GM19043 (cell line): ENCODE measurements around the gene MCC.

Experiments
- ATAC-seq: cut with Tn5 transposase; IDR thresholded peaks from one replicate; pipeline ENCODE4 v1.9.1; 2021; ENCODE audit warnings: low read depth; ENCODE audit not compliant: unreplicated experiment

MCC gene

DNA sequence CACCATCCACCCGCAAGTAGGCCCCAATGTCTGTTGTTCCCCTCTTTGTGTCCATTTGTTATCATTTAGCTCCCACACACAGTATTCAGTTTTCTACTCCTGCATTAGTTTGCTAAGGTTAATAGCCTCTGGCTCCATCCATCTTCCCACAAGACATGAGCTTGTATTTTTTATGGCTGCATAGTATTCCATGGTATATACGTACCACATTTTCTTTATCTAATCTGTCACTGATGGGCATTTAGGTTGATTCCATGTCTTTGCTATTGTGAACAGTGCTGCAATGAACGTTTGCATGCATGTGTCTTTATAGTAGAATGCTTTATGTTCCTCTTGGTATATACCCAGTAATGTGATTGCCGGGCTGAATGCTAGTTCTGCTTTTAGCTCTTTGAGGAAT, 361.2 kb downstream of the MCC start:
- no peak for ATAC-seq

DNA sequence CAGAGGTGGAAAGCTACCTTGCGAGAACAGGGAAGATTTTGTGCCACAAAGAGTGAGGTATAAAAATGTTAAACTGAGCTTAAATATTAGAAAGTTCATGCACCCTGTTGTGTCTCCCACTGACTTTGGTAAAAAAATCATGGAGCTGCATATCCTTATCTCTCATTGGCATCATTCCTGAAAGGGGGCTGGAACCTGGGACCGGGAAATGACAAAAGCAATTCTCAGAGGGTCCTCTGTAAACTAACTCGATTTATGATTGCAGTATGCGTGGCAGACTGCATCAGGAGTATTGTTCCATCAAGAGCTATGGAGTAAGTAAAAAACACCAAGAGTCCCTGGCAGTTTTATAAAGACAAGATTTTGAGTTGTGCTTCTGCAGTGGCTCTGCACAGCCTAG, 362.9 kb downstream of the MCC start:
- ATAC-seq: no peak

DNA sequence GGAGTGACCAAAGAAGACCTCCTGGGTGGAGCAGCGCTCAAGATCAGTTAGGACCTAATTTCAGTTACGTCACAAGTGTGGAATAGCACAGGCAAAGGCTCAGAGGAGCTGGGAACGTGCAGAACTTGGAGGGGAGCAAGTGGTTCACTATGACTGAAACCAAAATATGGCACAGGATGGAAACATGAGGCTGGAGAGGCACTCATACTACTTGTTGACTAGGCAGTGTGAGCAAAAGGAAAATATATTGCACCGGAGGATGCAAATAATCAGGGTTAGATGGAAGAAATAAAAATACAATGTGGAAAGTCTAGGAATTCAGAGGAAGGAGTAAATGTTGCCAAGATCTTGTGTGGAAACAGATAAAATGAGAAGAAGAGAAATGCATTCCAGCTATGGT, 363.3 kb downstream of the MCC start:
- ATAC-seq: no peak

DNA sequence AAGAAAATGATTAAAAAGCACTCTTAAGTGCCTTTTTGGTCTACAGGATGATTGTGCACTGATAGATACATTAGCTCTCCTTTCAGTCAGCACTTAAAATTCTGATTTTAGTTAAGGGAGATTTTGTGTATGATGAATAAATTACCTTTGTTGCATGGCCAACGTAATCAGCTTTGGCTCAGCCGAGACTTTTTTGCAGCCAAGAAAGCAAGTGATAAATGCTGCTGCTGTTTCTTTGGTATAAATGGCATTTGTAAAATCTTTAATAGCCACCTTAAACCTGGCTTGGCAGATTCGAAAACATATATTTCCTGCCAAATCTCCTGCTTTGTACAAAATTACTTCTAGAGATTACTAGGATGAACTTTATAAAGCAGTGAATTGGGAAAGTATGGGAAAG, 364.0 kb downstream of the MCC start:
- ATAC-seq: no peak

DNA sequence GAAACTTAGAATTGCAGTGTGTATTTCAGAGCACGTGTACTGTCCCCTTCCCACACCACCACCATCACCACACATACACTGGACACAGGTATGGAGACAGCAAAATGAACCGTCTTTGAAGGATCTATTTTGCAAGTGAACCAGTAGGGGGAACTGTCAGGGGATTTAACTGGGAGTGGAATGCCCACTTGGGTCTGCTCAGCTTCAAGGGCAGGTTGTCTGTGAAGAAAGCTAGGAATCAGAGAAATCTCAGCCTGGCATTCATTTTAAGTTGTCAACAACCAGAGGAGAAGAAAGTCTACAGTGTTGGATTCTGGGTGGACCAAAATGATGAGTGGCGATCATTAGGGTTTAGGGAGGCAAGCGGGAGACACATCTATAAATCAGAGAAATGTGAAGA, 364.6 kb downstream of the MCC start:
- ATAC-seq: no peak

DNA sequence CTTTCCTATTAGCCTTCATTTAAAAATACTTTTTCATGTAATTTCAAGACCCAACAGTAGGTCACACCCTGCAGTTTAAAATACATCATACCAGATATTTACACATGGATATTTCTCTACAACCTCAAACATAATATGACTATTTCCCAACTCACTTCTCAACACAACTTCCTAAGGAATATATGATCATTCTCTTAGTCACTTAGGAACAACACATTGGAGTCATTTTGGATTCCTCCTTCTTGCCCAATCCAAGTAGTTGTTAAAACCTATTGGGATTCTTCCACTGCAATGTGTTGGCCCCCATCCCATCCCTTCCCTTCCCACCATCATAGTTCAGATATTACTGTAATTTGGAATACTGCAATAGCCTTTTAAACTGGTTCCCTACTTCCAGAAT, 366.2 kb downstream of the MCC start:
- no peak for ATAC-seq

DNA sequence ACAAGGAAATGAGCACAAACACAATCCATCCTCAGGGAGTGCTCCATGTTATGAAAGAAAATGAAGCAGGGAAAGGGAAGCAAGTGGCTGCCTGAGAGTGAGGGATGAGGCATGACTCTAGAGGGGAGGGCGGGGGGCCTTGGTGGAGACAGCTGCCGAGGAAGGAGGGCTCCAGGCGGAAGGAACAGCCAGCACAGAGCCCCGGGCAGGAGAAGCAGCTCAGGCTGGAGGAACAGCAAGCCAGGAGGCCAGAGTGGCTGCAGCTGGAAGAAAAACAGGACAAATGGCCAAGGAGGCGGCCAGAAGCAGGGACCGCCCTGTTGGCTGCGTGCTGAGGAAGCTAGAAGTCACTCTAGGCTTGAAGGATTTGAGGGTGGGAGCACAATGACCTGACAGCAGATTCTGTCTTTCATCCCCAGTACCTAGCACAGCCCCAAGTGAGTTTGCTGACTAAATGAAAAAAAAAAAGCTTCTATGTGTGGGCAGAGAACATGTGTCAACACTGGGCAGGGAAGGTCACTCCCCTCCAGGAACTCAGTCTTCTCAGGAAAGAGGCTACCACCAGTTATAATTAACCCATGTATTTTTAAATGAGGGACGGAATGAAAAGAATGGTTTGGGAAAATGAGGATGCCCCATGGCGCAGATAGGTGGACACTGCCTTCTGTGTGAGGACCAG, 368.9 kb downstream of the MCC start:
- no peak for ATAC-seq

DNA sequence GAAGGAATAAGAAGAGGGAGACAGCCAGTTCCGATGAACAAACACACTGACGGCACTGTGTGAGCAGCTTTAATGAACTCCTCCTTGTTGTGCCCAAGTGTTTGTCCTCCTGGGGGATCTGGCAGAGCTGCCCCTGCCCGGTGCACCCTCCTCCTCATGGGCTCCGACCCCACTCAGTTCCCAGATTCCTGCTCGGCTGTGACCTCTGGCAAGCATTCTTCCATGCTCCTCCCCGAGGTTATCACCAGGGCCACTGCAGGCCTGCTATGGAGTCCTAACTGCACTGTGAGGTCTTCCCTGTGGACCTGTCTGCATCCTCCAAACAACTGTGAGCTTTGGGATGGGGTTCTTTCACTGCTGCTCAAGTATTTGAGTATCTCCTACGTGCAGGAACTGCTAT, 369.5 kb downstream of the MCC start:
- no peak for ATAC-seq

DNA sequence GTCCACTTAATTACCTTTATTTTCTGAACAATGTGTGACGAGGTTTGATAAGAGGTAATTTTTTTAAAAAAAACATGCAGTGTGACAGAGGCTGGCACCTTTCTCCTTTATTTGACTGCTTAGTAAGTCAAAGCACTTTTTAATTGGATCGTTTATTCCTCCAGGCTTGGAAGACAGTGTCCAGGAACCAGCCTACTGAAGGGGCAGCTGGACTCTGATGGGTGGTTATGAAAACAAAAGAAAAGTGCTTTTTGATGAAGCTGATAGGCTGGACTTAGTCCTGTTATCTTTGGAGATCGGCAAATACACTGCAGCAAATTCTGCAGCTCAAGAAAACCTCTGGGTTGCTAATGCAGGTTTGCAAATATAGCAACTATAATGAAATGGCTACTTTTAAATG, 370.0 kb downstream of the MCC start:
- ATAC-seq: no peak

DNA sequence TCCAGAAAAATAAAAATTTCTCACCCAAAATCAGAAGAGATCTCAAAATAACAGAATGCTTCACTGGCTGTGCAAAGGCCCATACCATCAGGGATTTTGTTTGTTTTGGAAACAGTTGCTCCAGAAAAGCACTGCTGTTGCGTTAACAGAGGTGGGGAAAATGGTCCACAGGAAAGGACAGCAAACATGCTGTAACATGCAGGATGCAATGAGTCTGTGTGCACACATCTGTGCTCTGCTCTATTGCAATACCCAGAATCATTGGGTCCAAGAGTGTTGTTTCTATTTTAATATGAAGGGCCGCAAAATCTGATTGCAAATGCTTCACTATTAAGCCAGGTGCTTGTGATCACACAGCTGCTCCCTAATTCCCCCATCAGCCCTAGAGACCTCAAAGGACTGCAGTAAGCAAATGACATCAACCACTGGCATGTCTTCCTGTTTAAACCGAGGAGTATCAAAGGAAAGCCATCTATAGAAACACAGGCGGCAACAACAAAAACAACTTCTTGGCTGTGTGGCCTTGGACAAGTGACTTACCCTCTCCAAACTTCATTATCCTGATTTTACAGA, 370.6 kb downstream of the MCC start:
- no peak for ATAC-seq

DNA sequence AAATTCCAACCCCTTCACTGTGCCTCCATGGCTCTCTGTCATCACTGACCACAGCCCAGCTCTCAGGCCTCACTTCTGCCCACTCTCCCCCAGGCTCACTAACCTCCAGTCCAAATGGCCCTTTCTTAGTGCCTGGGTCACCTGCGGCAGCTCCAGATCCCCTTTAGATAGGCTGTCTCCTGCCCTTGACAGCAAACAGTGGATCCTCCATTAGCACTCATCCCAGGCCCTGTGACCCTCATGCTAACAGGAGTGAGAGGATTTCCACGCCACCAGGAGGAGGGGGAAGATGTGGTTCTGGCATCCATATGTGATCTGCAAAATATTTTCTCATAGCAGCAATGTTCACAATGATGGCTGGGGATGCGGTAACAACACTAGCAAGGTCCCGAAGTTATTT, 372.3 kb downstream of the MCC start:
- no peak for ATAC-seq

DNA sequence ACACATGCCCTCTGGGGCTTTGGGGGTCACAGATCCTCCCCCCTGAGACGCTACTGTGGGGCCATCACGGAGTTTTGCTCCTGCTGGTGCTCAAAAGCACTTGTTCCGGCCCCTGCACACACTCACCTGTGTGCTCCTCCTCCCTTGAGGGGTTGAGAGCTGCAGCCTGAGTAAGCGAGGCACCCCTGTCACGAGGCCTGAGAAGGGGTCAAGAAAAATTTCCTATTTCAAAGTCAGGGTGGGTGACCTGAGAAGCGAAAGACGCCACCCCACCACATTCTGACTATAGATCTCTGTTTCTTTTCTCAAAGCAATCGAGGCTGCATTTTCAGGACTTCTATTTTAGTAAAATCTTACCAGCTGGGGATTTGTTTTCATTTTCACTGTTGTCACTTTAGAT, 373.2 kb downstream of the MCC start:
- no peak for ATAC-seq

DNA sequence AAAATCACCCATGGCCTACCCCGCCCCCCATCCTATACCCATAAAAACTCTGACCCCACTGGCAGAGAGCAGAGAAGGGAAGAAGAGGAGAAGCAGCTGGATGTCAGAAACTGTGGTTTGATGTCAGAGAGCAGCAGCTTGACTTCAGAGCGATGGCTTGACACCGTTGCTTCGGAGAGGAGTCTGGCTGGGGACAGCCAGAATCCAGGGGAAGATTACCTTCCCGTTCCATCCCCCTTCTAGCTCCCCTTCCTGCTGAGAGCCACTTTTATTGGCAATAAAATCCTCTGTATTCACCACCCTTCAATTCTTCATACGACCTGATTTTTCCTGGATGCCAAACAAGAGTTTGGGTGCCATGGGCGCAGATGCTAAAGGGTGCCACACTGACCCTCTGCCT, 373.7 kb downstream of the MCC start:
- ATAC-seq: no peak

DNA sequence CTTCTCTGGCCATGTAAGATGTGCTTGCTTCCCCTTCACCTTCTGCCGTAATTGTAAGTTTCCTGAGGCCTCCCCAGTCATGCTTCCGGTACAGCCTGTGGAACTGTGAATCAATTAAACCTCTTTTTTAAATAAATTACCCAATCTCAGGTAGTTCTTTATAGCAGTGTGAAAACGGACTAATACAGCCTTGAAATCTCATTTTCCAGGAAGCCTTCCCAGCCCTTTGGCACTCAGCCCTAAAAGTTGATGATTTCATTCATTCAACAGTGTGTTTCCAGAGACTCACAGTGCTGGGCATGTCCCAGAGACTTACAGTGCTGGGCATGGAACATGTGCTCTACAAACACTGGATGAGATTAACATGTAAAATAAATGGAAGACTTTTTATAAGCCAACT, 375.8 kb downstream of the MCC start:
- ATAC-seq: no peak

DNA sequence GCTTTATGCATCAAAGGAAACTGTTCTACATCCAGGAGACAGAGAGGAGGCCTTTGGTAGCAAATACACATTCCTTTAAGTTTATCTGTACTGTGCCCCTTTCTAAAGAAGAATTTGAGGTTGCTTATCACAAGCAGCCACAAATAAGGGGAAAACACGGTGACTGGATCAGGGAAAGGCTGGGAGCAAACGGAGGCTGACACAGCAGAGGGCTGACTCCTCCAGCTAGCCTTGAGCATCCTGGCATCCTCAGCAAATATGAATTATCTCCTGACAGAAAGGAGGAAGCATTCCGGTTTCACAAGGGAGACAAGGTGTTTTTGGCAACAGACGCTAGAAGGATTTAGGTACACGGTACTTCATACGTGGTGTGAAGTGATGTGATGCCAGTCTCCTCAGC, 378.1 kb downstream of the MCC start:
- ATAC-seq: no peak

DNA sequence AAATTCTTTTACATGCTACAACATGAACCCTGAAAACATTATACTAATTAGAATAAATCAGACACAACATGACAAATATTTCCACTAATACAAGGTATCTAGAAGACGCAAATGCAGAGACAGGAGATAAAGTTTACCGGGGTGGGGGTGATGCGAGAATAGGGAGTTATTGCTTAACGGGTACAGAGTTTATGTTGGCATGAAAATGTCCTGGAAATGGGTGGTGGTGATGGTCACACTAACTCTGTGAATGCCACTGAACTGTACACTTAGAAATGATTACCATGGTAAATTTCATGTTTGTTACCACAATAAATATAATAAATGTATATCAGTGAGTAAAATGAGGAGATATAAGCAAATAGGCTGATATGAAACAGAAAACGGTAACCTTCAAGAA, 378.9 kb downstream of the MCC start:
- ATAC-seq: no peak

DNA sequence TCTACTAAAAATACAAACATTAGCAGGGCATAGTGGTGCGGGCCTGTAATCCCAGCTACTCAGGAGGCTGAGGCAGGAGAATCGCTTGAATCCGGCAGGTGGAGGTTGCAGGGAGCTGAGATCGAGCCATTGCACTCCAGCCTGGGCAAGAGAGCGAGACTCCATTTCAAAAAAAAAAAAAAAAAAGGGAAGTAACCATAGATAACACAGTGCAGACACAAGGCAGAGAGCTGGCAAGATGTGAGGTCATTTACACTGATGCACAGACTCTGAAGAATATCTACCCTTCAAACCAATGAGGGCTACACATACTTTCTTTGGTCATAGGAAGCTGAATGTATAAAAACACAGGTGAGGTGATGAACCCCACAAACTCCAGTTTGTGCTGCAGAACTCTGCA, 379.8 kb downstream of the MCC start:
- no peak for ATAC-seq

DNA sequence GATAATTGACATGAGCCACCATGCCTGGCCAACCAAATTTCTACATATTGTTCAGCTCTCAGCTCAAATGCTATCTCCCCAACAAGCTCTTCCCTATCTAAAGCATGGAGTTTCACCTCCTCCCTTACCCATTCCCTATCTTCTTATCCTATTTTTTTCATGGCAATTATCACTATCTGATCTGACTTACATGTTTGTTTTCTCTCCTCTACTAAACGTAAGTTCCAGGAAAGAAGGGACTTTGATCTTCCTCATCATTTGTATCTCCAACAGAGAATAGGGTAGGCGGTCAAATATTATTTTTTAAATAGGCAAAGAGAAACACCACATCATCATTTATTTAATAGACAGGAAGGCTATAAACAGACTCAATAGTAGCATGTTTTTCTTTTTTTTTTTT, 381.4 kb downstream of the MCC start:
- no peak for ATAC-seq

DNA sequence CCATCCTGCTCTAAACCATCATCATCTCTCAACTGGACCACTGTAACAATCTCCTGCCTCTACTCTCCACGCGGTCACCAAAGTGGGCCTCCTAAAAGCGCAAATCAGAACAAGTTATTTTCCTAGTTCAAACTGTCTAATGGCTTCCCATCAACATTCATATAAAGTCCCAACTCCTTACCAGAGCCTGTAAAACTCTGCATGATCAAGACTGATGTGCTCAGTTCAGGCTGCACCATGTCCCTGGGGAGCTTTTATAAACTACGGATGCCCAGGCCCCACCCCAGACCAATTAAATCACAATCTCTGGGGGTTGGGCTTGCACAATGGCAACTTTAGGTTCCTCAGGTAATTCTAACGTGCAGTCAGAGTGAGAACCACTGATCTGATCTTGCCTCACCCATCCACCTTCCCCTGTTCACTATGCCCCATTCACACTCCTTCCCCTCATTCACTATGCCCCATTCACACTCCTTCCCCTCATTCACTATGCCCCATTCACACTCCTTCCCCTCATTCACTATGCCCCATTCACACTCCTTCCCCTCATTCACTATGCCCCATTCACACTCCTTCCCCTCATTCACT, 382.5 kb downstream of the MCC start:
- no peak for ATAC-seq

DNA sequence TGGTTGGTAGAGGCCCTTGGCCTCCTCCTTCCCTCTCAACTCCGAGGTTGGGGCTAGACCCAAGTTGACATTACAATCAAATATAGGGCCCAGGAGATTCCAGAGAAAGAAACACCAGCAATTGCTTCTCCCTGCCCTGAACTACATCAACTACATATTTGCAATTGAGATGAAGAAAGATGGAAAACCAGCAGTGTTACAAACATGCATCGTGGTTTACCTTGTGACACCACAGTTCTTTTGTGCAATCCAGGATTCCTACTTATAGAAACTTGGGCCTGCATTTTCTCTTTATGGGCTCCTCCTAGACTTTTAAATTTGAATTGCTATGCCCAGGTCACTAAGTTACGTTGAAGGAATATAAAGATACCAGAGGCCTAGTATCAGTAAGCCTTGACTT, 384.9 kb downstream of the MCC start:
- ATAC-seq: no peak

DNA sequence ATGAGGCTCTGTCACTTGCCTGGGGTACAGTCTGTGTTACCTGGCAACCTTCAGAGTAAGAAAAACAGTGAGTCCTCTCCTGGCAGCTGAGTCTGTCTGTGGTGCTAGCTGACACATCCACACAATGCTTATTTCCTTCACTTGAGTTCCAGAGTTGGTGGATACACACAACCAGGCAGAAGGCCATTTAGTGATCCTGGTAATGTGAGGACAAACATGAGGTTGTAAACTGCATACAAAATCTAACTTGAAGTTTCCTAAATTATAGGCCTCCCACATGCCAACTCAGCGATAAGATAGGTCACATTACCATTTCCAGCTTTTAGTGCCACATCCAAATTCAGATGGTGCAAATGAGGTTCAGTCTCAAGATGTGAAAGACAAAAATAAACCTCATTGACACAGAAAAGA, 386.1 kb downstream of the MCC start:
- no peak for ATAC-seq

DNA sequence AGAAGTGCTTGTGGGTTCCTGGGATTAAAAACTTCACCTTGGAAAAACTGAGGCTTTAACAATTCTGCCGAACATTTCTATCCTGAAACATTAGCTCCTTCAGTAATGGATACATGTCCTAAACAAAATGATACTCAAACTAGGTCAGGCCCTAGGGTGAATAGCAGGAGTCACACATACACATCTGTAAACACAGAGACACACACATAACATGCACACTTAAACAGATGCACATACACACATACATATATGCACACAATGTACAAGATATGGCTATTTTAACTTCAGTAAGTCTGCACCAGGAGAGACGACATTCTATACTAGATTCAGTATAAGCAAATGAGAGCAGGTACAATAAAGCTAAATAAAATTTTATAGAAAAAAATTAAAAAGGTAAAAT, 387.3 kb downstream of the MCC start:
- ATAC-seq: no peak

DNA sequence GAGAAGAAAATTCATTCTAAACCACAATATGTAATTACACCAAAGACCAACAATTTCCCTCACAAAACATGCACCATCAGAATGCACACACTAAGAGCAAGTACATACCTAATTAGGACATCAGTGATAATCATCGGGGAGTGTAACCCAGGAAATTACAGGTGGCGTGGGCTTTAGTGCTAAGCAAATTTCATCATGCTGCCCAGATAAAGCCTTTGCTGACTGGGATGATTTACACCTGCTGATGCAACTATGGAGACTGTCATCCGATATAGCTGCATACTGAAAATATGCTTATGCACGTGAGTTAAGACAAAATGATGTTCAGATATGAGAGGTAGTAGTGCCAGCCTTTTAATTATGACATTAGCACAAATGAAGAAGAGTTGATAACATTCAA, 388.4 kb downstream of the MCC start:
- ATAC-seq: no peak
